Hepatocyte (in vitro differentiated cells): ENCODE measurements around the gene TMEM51. TPM values are rescaled to one million over a fixed set of nuclear protein-coding genes. Genes with fewer than 3 reads are reported as not detected.
A peak's percentile ranks its signal among the peaks of the same experiment; 100 is the strongest.

Experiments used
- DNase-seq: peaks from one replicate; pipeline ENCODE4 v3.0.0-alpha.2; 2016; ENCODE audit warnings: low spot score
- H2AFZ ChIP-seq: fragments of 200-600 bp; sonication (generic); 2 replicates; pipeline ENCODE4 v1.6.0; 2016; ENCODE audit warnings: antibody characterized with exemption, mild to moderate bottlenecking
- H3K27ac ChIP-seq: fragments of 200-600 bp; sonication (generic); 2 replicates; pipeline ENCODE4 v1.5.1; 2016; ENCODE audit warnings: mild to moderate bottlenecking
- H3K27me3 ChIP-seq: fragments of 200-600 bp; sonication (generic); 2 replicates; pipeline ENCODE4 v1.6.1; 2016
- H3K36me3 ChIP-seq: fragments of 200-600 bp; sonication (generic); replicated peaks from 2 replicates; pipeline ENCODE4 v1.5.1; 2016; ENCODE audit warnings: low read depth; ENCODE audit not compliant: insufficient read depth
- H3K4me1 ChIP-seq: fragments of 200-600 bp; sonication (generic); 2 replicates; pipeline ENCODE4 v1.5.1; 2016; ENCODE audit warnings: mild to moderate bottlenecking, moderate library complexity; ENCODE audit not compliant: insufficient read depth
- H3K4me2 ChIP-seq: fragments of 200-600 bp; sonication (generic); 2 replicates; pipeline ENCODE4 v1.6.0; 2016
- H3K4me3 ChIP-seq: fragments of 200-600 bp; sonication (generic); 2 replicates; pipeline ENCODE4 v1.5.1; 2016; ENCODE audit warnings: mild to moderate bottlenecking
- H3K79me2 ChIP-seq: fragments of 200-600 bp; sonication (generic); 2 replicates; pipeline ENCODE4 v1.6.0; 2017; ENCODE audit warnings: mild to moderate bottlenecking
- H3K9me2 ChIP-seq: fragments of 200-600 bp; sonication (generic); replicated peaks from 2 replicates; pipeline ENCODE4 v1.6.0; 2017; ENCODE audit warnings: mild to moderate bottlenecking; ENCODE audit not compliant: insufficient read depth
- H3K9me3 ChIP-seq: fragments of 200-600 bp; sonication (generic); 2 replicates; pipeline ENCODE4 v1.5.1; 2016; ENCODE audit warnings: low read depth, mild to moderate bottlenecking
- H4K20me1 ChIP-seq: fragments of 200-600 bp; sonication (generic); 2 replicates; pipeline ENCODE4 v1.6.0; 2016; ENCODE audit warnings: mild to moderate bottlenecking; ENCODE audit not compliant: insufficient read depth, poor library complexity, severe bottlenecking
- EZH2 ChIP-seq: fragments of 200-600 bp; sonication (generic); IDR thresholded peaks from 2 replicates; pipeline ENCODE4 v1.6.1; 2016; ENCODE audit warnings: antibody characterized with exemption, mild to moderate bottlenecking, borderline replicate concordance
- EZH2phosphoT487 ChIP-seq: fragments of 200-600 bp; sonication (generic); IDR thresholded peaks from one replicate; pipeline ENCODE4 v1.6.1; 2018; ENCODE audit warnings: antibody characterized with exemption, mild to moderate bottlenecking, low read depth, moderate library complexity; ENCODE audit not compliant: unreplicated experiment, severe bottlenecking
- WGBS: methylation state at CpG from one replicate; pipeline ENCODE4 v1.1.6; 2016; ENCODE audit warnings: low lambda C conversion rate; ENCODE audit errors: missing lambda C conversion rate; 5-methylcytosine and 5-hydroxymethylcytosine counted together
- polyA plus RNA-seq: library from polyadenylated mRNA; unstranded; fragments of >200 nt; fragmentation: Nextera tagmentation; extraction: Ambion mirVana; gene quantifications from 2 replicates; pipeline ENCODE4 v1.2.1, GENCODE V29; 2016
- total RNA-seq: library from RNA; depleted of rRNA; stranded (reverse); fragments of >200 nt; gene quantifications from 2 replicates; pipeline ENCODE4 v1.2.3, GENCODE V29; 2014
- TF ChIP-seq, protein P1 (sequence below): fragments of 200-600 bp; sonication (generic); IDR thresholded peaks from 2 replicates; pipeline ENCODE4 v1.5.1; 2016; ENCODE audit warnings: antibody characterized with exemption, mild to moderate bottlenecking; ENCODE audit not compliant: poor library complexity

TMEM51 gene
- total and polyA plus RNA-seq, 2 experiments from 2014 or later: 23.4 to 24.0 TPM

DNA sequence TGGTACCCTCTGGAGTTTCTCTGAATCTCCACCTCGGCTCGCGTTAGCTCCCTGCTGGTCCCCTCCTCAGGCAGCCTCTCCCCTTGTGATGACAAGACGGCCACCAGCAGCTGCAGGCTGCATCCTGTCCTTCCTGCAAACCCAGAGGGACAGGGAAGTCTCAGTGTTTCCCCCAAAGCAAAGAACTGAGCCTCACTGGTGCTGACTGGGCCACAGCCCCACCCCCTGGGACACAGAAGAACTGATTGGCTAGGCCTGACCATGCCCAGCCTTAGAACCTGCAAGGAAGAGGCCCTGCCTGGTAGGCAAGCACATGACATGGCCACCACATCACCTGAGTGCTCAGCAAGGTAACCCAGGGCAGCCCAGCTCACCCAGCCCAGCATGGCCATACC is 34.6 kb downstream of the TMEM51 start:
- no peak overlapping the region for H3K4me3 ChIP-seq
- peaks cover 41% of the 10 kb centered on the region for H3K4me1 ChIP-seq
- H3K9me2 ChIP-seq: no peaks in the 10 kb centered on the region
- H3K36me3 ChIP-seq: no peaks in the 10 kb centered on the region
- TF ChIP-seq, protein P1, sequence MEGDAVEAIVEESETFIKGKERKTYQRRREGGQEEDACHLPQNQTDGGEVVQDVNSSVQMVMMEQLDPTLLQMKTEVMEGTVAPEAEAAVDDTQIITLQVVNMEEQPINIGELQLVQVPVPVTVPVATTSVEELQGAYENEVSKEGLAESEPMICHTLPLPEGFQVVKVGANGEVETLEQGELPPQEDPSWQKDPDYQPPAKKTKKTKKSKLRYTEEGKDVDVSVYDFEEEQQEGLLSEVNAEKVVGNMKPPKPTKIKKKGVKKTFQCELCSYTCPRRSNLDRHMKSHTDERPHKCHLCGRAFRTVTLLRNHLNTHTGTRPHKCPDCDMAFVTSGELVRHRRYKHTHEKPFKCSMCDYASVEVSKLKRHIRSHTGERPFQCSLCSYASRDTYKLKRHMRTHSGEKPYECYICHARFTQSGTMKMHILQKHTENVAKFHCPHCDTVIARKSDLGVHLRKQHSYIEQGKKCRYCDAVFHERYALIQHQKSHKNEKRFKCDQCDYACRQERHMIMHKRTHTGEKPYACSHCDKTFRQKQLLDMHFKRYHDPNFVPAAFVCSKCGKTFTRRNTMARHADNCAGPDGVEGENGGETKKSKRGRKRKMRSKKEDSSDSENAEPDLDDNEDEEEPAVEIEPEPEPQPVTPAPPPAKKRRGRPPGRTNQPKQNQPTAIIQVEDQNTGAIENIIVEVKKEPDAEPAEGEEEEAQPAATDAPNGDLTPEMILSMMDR: no peak
- TF ChIP-seq EZH2phosphoT487 (no peak), EZH2 (no peak)
- peak overlapping the region; percentile 26 for H3K4me2 ChIP-seq
- 69% methylated on average over 4 of the region's 4 CpGs for WGBS
- no peaks in the 10 kb centered on the region for H3K27me3 ChIP-seq
- H3K79me2 ChIP-seq: peaks cover 69% of the 10 kb centered on the region
- no peaks in the 10 kb centered on the region for H3K9me3 ChIP-seq
- peak overlapping the region; percentile 93 for H3K27ac ChIP-seq
- H4K20me1 ChIP-seq: no peaks in the 10 kb centered on the region
- peak; percentile 64 for DNase-seq
- no peak overlapping the region for H2AFZ ChIP-seq

DNA sequence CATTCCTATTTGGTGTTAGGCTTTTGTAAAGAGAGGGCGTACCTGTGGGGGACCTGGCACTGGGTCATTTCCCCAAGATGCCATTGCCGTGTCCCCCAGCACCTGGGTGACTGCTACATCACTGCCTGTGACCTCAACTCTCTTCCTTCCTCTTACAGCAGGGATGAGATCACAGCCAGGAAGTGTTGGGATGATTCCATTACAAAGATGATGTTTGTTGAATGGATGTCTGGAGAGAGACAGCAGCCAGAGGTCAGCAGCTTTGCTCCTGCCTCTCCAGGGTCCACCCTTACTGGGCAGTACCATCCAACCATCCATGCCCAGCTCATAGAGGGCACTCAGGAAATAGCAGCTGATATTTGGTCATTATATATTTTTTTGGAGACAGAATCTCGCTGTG is 35.1 kb downstream of the TMEM51 start:
- DNase-seq: no peak
- peaks cover 67% of the 10 kb centered on the region for H3K79me2 ChIP-seq
- H3K36me3 ChIP-seq: no peaks in the 10 kb centered on the region
- H3K4me2 ChIP-seq: no peak overlapping the region
- H2AFZ ChIP-seq: no peak overlapping the region
- no peaks in the 10 kb centered on the region for H4K20me1 ChIP-seq
- WGBS: 93% methylated on average over 3 of the region's 3 CpGs
- TF ChIP-seq EZH2 (no peak), EZH2phosphoT487 (no peak)
- TF ChIP-seq, protein P1: no peak
- peak overlapping the region; percentile 93 for H3K27ac ChIP-seq
- H3K4me1 ChIP-seq: peaks cover 41% of the 10 kb centered on the region
- H3K9me2 ChIP-seq: no peaks in the 10 kb centered on the region
- H3K4me3 ChIP-seq: no peak overlapping the region
- H3K27me3 ChIP-seq: no peaks in the 10 kb centered on the region
- H3K9me3 ChIP-seq: no peaks in the 10 kb centered on the region

DNA sequence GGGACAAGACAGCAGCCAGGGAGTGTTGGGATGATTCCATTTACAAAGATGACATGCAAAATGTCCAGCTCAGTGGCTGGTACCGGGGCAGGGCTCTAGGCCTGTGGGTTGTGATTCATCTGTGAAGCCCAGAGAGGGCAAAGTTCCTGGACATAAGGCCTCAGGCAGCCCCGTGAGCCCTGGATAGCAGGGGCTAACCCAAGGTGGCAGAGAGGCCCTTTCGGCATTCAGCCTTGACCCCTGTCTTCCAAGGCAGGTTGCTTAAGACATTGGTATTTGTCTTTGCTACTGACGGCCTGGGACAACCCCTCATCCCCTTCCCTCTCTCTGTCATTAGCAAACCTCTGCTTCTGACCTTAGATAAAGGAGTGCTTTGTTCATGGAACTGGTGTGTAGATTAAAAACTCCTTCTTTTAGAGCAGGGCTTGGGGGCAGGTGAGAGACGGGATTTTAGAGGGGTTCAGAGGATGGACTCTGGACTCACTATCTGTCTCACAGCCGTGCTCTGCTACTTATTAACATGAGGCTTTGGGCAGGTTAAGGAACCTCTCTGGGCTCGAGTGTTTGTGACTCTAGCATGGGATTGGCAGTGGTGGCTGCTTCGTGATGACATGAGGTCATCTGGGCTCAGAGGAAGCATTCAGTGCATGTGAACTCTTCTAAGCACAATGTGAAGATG is 36.3 kb downstream of the TMEM51 start:
- H3K27ac ChIP-seq: peak overlapping the region; percentile 93
- peaks cover 67% of the 10 kb centered on the region for H3K79me2 ChIP-seq
- TF ChIP-seq, protein P1: no peak
- TF ChIP-seq EZH2 (no peak), EZH2phosphoT487 (no peak)
- peak; percentile 75 for DNase-seq
- H2AFZ ChIP-seq: no peak overlapping the region
- peaks cover 41% of the 10 kb centered on the region for H3K4me1 ChIP-seq
- H4K20me1 ChIP-seq: no peaks in the 10 kb centered on the region
- WGBS: 57% methylated on average over 8 of the region's 8 CpGs
- H3K9me2 ChIP-seq: no peaks in the 10 kb centered on the region
- H3K4me3 ChIP-seq: no peak overlapping the region
- H3K4me2 ChIP-seq: peak overlapping the region; percentile 34
- no peaks in the 10 kb centered on the region for H3K36me3 ChIP-seq
- H3K27me3 ChIP-seq: no peaks in the 10 kb centered on the region
- H3K9me3 ChIP-seq: no peaks in the 10 kb centered on the region
